Fibroblast of lung (primary cell): ENCODE data around the gene CCDC97. TPM values are rescaled to one million over a fixed set of nuclear protein-coding genes. Genes with fewer than 3 reads are reported as not detected.

Source experiments
- DNase-seq, 2 donors: peaks; one replicate each; pipeline versions ENCODE4 v3.0.0 to v3.0.0-alpha.2; 2010; ENCODE audit warnings: low read depth in 2 of 2
- H2AFZ ChIP-seq: 2 replicates; pipeline ENCODE4 v1.5.1; 2012; ENCODE audit warnings: low read length, control low read depth, inconsistent platforms
- H3K27ac ChIP-seq: 2 replicates; pipeline ENCODE4 v1.5.1; 2011; ENCODE audit warnings: low read length, control low read depth; ENCODE audit not compliant: insufficient read depth
- H3K27me3 ChIP-seq: 2 replicates; pipeline ENCODE4 v1.5.1; 2011; ENCODE audit warnings: mild to moderate bottlenecking, low read length; ENCODE audit not compliant: control insufficient read depth, insufficient read depth
- H3K36me3 ChIP-seq: 2 replicates; pipeline ENCODE4 v1.5.1; 2011; ENCODE audit warnings: low read length; ENCODE audit not compliant: control insufficient read depth, insufficient read depth
- H3K4me1 ChIP-seq: 2 replicates; pipeline ENCODE4 v1.5.1; 2011; ENCODE audit warnings: low read length; ENCODE audit not compliant: control insufficient read depth, insufficient read depth; ENCODE audit errors: extremely low read depth
- H3K4me2 ChIP-seq: 2 replicates; pipeline ENCODE4 v1.5.1; 2011; ENCODE audit warnings: low read length, control low read depth; ENCODE audit not compliant: insufficient read depth; ENCODE audit errors: extremely low read depth
- H3K4me3 ChIP-seq, 4 experiments: fragments of 200-600 bp in 1 of 4; sonication (generic) in 1 of 4; replicated peaks in 1 of 4; 2 replicates each; pipeline ENCODE4 v1.5.1; 2011 to 2016; ENCODE audit warnings: low read length in 4 of 4, low read depth in 3 of 4, mild to moderate bottlenecking in 3 of 4, control low read depth in 2 of 4, inconsistent platforms in 1 of 4, mixed read lengths in 1 of 4; ENCODE audit not compliant: insufficient read depth in 1 of 4; ENCODE audit errors: control extremely low read depth in 1 of 4
- H3K79me2 ChIP-seq: 2 replicates; pipeline ENCODE4 v1.5.1; 2012; ENCODE audit warnings: mild to moderate bottlenecking, low read length, inconsistent platforms; ENCODE audit not compliant: control insufficient read depth, insufficient read depth
- H3K9ac ChIP-seq: 2 replicates; pipeline ENCODE4 v1.5.1; 2011; ENCODE audit warnings: mild to moderate bottlenecking, low read length, control low read depth; ENCODE audit not compliant: insufficient read depth
- H3K9me3 ChIP-seq: 2 replicates; pipeline ENCODE4 v1.5.1; 2012; ENCODE audit warnings: low read depth, low read length; ENCODE audit not compliant: control insufficient read depth, insufficient read depth
- H4K20me1 ChIP-seq: 2 replicates; pipeline ENCODE4 v1.5.1; 2011; ENCODE audit warnings: low read length; ENCODE audit not compliant: control insufficient read depth, insufficient read depth; ENCODE audit errors: extremely low read depth
- EZH2 ChIP-seq: IDR thresholded peaks from 2 replicates; pipeline ENCODE4 v1.5.1; 2012; ENCODE audit warnings: low read length, control low read depth, mild to moderate bottlenecking; ENCODE audit errors: missing control alignments
- polyA plus RNA-seq, 2 donors: library from polyadenylated mRNA; depleted of rRNA in 1 of 2; stranded (reverse) in 1 of 2; unstranded in 1 of 2; fragments of >200 nt; gene quantifications; 2 replicates each; pipeline ENCODE4 v1.2.1, GENCODE V29; 2011 to 2012; ENCODE audit warnings: missing spikeins in 1 of 2
- total RNA-seq: library from RNA; depleted of rRNA; stranded (reverse); fragments of >200 nt; gene quantifications from 2 replicates; pipeline ENCODE4 v1.2.1, GENCODE V29; 2014
- TF ChIP-seq, protein P1 (sequence below), 2 donors: IDR thresholded peaks in 1 of 2; conservative IDR thresholded peaks in 1 of 2; 1 replicate in 1 of 2; 2 replicates in 1 of 2; pipeline ENCODE4 v1.5.1; 2011 to 2012; ENCODE audit warnings: low read length in 2 of 2, control low read depth in 1 of 2, inconsistent platforms in 1 of 2, low read depth in 1 of 2, mild to moderate bottlenecking in 1 of 2

Gene CCDC97
- total and polyA plus RNA-seq, 2 donors (not counting 1 experiment from before 2014, with no cell fraction given) = 6.3 to 7.8 TPM

DNA sequence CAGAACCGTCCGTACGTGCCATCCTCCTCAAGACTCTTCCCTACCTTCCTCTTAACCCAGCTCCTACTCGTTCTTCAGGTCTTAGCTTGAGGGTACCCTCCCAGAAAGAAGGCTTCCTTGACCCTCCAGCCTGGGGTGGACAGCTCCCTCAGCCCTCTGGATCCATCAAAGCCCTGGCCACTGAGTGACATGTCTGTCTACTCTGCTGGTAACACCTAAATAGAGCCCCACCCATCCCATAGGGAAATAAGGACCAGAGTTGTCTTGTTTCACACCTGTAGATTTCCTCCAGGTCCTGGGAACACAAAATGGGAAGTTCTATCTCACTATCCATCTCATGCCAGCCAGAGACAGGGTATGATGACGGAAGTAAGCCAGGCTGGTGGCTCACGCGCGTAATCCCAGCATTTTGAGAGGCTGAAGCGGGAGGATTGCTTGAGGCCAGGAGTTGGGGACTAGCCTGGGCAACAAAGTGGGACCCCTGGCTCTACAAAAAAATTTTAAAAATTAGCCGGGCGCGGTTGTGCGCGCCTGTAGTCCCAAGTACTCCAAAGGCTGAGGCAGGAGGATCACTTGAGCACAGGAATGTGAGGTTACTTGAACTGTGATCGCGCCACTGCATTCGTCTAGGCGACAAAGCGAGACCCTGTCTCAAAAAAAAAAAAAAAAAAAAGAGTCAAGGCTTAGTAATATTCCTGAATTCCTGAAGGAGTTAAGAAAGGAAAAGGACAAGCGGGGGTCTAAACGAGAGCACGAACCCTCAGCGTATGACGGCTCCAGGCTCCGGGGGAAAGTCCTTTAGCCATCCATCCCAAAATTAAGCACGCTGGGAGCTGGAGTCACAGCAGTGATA, 566 bp upstream of the CCDC97 start:
- Histone ChIP-seq H2AFZ (peak overlapping the region; percentile 37), H3K4me2 (peak overlapping the region; percentile 83), H3K4me1 (peaks cover 8% of the 10 kb centered on the region), H3K27ac (peak overlapping the region; percentile 95), H3K27me3 (no peaks in the 10 kb centered on the region), H3K79me2 (peaks cover 19% of the 10 kb centered on the region), H3K9me3 (no peaks in the 10 kb centered on the region), H3K4me3 (peak overlapping the region; percentile 74 to 97 (median 84)), H3K36me3 (peaks cover 13% of the 10 kb centered on the region), H4K20me1 (no peaks in the 10 kb centered on the region), H3K9ac (peak overlapping the region; percentile 95)
- peak in 1 of 2 donors; percentile 20 for DNase-seq
- TF ChIP-seq, protein P1, sequence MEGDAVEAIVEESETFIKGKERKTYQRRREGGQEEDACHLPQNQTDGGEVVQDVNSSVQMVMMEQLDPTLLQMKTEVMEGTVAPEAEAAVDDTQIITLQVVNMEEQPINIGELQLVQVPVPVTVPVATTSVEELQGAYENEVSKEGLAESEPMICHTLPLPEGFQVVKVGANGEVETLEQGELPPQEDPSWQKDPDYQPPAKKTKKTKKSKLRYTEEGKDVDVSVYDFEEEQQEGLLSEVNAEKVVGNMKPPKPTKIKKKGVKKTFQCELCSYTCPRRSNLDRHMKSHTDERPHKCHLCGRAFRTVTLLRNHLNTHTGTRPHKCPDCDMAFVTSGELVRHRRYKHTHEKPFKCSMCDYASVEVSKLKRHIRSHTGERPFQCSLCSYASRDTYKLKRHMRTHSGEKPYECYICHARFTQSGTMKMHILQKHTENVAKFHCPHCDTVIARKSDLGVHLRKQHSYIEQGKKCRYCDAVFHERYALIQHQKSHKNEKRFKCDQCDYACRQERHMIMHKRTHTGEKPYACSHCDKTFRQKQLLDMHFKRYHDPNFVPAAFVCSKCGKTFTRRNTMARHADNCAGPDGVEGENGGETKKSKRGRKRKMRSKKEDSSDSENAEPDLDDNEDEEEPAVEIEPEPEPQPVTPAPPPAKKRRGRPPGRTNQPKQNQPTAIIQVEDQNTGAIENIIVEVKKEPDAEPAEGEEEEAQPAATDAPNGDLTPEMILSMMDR (conservative IDR thresholded peaks at IDR 0.05 in 1 of 2, IDR thresholded peaks at IDR 0.05 in 1 of 2; ENCODE audit: low read depth in 1 of 2, low read length in 2 of 2) = no peak
- no peak for TF ChIP-seq EZH2

DNA sequence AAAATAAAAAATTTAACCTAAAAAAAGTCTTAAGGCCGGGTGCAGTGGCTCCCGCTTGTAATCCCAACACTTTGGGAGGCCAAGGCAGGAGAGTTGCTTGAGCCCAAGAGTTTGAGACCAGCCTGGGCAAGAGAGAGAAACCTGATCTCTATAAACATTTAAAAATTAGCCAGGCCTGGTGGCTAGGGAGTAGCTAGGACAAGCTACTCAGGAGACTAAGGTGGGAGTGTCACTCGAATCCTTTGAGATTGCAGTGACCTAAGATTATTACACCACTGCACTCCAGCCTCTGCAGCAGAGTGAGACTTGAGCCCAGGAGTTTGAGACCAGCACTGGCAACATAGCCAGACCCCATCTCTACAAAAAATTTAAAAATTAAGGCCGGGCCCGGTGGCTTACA, 1.1 kb downstream of the CCDC97 start:
- Histone ChIP-seq H3K79me2 (peaks cover 19% of the 10 kb centered on the region), H3K9ac (no peak overlapping the region), H3K36me3 (peaks cover 9% of the 10 kb centered on the region), H3K4me3 (peak overlapping the region; percentile 22 to 97 (median 83)), H3K27ac (peak overlapping the region; percentile 95), H4K20me1 (no peaks in the 10 kb centered on the region), H3K9me3 (no peaks in the 10 kb centered on the region), H3K4me1 (peaks cover 8% of the 10 kb centered on the region), H3K4me2 (peak overlapping the region; percentile 82), H3K27me3 (no peaks in the 10 kb centered on the region), H2AFZ (no peak overlapping the region)
- DNase-seq = no peak
- TF ChIP-seq, protein P1 (conservative IDR thresholded peaks at IDR 0.05 in 1 of 2, IDR thresholded peaks at IDR 0.05 in 1 of 2; ENCODE audit: low read depth in 1 of 2, low read length in 2 of 2) = no peak
- TF ChIP-seq EZH2 = no peak

DNA sequence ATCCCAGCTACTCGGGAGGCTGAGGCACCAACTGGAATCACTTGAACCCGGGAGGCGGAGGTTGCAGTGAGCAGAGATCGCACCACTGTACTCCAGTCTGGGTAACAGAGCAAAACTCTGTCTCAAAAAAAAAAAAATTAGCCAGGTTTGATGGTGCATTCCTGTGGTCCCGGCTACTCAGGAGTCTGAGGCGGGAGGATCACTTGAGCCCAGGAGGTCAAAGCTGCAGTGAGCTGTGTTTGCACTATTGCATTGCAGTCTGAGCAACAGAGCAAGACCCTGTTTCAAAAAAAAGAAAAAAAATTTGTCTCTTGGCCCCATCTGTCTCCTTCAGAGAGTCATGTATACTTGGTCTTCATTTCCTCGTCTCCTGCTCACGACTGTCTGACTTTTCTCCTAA, 1.6 kb downstream of the CCDC97 start:
- Histone ChIP-seq H3K27me3 (no peaks in the 10 kb centered on the region), H3K4me2 (no peak overlapping the region), H3K27ac (no peak overlapping the region), H3K9me3 (no peaks in the 10 kb centered on the region), H4K20me1 (no peaks in the 10 kb centered on the region), H3K79me2 (peaks cover 19% of the 10 kb centered on the region), H3K36me3 (peaks cover 6% of the 10 kb centered on the region), H3K4me3 (peak overlapping the region in 1 of 4 experiments; percentile 22), H3K4me1 (peaks cover 8% of the 10 kb centered on the region), H3K9ac (no peak overlapping the region), H2AFZ (no peak overlapping the region)
- DNase-seq = peak in 1 of 2 donors; percentile 9
- TF ChIP-seq, protein P1 (conservative IDR thresholded peaks at IDR 0.05 in 1 of 2, IDR thresholded peaks at IDR 0.05 in 1 of 2; ENCODE audit: low read depth in 1 of 2, low read length in 2 of 2) = no peak
- TF ChIP-seq EZH2 = no peak
